GM12872 (cell line): ENCODE results near the gene GNPTAB.

Experiments used
- TF ChIP-seq, protein P1 (sequence below): IDR thresholded peaks from 3 replicates; pipeline ENCODE4 v1.5.1; 2011; ENCODE audit warnings: low read depth, mild to moderate bottlenecking, low read length, moderate library complexity; ENCODE audit not compliant: insufficient read depth

Gene GNPTAB

DNA sequence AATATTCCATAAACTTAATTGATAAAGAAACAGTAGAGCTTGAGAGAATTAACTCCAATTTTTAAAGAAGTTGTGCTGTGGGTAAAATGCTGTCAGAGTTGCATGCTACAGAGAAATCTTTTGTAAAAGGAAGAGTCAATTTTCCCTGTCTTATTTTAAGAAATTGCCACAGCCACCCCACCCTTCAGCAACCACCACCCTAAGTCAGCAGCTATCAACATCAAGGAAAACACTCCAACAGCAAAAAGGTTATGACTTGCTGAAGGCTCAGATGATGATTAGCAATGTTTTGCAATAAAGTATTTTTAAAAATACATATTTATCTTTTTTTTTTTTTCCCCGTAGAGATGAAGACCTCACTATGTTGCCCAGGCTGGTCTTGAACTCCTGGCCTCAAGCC, 40.2 kb upstream of the GNPTAB start:
- TF ChIP-seq, protein P1, sequence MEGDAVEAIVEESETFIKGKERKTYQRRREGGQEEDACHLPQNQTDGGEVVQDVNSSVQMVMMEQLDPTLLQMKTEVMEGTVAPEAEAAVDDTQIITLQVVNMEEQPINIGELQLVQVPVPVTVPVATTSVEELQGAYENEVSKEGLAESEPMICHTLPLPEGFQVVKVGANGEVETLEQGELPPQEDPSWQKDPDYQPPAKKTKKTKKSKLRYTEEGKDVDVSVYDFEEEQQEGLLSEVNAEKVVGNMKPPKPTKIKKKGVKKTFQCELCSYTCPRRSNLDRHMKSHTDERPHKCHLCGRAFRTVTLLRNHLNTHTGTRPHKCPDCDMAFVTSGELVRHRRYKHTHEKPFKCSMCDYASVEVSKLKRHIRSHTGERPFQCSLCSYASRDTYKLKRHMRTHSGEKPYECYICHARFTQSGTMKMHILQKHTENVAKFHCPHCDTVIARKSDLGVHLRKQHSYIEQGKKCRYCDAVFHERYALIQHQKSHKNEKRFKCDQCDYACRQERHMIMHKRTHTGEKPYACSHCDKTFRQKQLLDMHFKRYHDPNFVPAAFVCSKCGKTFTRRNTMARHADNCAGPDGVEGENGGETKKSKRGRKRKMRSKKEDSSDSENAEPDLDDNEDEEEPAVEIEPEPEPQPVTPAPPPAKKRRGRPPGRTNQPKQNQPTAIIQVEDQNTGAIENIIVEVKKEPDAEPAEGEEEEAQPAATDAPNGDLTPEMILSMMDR = no peak

DNA sequence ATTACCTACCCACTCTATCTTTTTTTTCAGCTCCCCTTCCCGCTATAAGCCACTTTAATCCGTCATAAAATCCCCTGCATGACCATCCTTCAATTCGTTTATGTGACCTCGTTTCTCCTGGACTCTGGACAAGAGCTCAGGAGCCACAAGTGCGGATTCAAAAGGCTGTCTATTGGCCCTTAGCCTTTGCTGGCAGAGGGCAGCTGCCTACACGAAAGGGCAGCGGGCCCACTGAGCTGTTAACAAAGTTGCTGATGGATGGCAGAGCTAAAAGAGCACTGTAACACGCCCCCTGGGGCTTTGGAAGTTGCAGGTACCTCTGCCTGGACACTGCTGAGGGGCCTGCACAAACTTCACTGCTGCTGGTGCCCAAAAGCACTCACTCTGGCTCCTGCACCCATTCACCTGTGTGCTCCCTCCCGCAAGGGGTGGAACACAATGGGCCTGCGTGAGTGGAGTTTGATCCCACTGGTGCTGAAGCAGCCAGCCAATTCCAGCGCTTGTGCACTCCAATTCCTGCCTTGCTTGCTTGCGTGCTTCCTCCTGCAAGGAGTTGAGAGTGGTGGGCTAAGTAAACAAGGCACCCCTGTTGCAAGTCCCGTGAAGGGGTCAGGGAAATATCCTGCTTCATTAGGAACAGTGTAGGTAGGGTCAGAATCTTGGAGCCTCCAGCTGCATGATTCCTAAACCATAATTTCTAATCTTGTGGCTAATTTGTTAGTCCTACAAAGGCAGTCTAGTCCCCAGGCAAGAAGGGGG, 36.0 kb upstream of the GNPTAB start:
- TF ChIP-seq, protein P1 = no peak

DNA sequence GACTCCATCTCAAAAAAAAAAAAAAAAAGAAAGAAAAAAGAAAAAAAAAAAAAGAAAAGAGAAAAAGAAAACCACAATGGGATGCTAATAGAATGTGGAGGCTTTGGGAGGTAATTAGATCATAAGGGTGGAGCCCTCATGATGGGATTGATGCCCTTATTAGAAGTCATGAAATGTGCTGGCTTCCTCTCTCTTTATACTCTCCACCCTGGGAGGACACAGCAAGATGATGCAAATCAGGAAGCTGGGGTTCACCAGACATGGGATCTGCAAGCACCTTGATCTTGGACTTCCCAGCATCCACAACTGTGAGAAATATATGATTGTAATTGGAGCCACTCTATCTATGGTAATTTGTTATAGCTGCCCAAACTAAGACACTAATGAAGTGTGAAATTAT, 33.2 kb upstream of the GNPTAB start:
- TF ChIP-seq, protein P1 = no peak

DNA sequence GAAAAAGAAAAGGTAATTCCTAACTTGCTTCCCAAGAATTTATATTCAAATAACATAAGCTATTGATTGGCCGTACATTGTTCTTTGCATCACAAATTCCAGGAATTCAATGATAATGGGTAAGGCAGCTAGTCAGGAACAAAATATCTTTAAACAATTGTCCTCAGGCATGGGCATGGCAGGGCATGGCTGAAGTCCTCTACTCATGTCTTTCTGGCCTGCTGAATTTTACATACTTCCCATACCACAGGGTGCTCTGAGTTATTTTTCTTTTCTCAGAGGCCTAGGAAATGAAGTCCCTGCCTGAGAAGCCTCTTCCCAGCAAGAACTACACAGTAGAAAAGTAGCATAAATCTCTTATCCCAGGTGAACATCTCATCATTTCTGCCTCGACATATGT, 31.5 kb upstream of the GNPTAB start:
- TF ChIP-seq, protein P1 = no peak

DNA sequence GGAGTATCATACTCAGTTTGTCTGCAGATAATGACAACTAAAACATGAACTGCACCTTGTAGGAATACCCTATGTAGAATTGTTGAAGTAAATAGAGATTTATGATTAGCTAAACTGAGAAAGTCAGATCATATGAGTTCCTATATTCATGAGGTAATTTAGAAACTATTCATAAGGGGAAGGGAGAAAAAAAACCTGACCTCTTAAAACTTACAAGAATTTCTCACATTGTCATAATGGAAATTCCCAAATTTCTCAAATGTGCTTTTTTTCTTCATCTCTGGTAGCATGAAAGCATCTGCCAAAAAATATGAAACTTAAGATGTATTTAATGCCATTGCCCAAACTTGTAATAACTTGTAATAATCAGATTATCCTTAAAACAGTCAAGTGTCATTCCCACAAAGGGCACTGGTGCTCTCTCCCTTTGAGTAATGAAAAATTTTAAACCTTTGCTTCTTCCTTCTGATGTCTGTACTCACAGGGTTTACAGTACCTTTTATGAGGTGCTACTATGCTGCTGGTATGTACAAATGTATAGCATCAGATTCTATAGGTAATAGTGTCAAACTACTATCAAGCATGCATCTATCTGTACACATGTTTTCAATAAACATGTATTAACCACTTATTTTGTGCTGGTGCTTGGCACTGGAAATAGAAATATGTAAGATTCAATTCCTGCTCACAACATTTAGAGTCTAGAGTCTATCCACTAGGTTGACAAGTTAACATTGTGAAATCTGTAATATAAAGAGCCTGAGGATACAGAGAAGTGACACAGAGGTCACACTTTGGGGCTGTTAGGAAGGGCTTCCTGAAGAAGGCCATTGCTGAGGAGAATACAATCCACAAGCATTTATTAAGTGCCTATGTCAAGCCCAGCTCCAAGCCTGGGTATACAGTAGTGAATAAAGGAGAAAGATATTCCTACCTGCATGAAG, 29.2 kb upstream of the GNPTAB start:
- TF ChIP-seq, protein P1 = no peak

DNA sequence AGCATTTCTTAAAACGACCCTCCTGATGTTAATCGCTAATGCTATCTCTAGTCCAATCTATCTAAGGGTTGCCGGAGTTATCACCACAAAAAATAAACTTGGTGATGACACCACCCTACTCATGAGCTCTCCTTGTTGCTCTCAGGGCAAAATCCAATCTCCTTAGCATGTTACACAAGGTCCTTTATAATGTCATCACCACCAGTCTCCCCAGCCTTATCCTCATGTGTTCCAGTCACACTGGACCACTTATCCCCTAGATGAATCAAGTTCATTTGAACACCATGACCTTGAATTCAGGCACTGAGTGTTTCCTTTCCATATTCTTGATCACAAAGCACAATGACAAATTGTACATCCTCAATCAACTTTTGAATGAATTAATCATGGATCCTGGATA, 27.6 kb upstream of the GNPTAB start:
- TF ChIP-seq, protein P1 = no peak

DNA sequence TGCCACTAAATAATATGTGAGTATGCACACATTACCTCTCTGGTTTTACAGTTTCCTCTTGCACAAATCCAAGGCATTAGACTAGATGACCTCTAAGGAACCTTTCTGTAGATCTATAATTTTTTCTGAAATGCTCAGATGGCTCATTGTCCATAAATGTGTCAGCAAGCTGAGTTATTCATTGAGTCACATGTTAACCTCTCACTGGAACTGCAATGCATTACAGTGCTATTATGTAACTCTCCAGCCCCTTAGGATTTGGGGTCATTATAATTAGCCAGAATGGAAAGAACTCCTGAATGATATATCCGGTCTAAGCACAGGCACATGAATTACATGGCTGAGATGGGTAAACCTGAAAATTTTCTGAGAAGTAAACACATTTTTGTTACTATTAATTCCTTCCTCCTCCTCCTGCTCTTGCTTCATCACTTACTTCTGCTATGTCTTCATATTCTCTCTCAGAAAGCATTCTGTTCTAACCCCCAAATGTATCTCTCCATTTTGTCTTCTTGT, 26.3 kb upstream of the GNPTAB start:
- TF ChIP-seq, protein P1 = no peak
